Liver (tissue), 9 donors: ENCODE measurements around the gene FREM1. TPM values are rescaled to one million over a fixed set of nuclear protein-coding genes. Genes with fewer than 3 reads are reported as not detected.

Source experiments
- DNase-seq: peaks from one replicate; pipeline ENCODE4 v3.0.0-alpha.2; 2017; ENCODE audit warnings: low spot score
- H3K27ac ChIP-seq, 2 donors: one replicate each; pipeline ENCODE4 v1.7.0; 2013; ENCODE audit warnings: inconsistent platforms in 2 of 2, low read length in 2 of 2, control low read depth in 1 of 2, low read depth in 1 of 2, mild to moderate bottlenecking in 1 of 2
- H3K27me3 ChIP-seq, 4 donors: one replicate each; pipeline versions ENCODE4 v1.6.1 to v1.7.0; 2013; ENCODE audit warnings: low read length in 3 of 4, inconsistent platforms in 1 of 4, mild to moderate bottlenecking in 1 of 4, moderate library complexity in 1 of 4; ENCODE audit not compliant: control insufficient read depth in 4 of 4, insufficient read depth in 4 of 4
- H3K36me3 ChIP-seq, 4 donors: one replicate each; pipeline versions ENCODE4 v1.6.1 to v1.7.0; 2013; ENCODE audit warnings: low read length in 3 of 4, mild to moderate bottlenecking in 3 of 4, low read depth in 1 of 4, moderate library complexity in 1 of 4; ENCODE audit not compliant: control insufficient read depth in 4 of 4, insufficient read depth in 3 of 4
- H3K4me1 ChIP-seq, 4 donors: one replicate each; pipeline versions ENCODE4 v1.6.1 to v1.7.0; 2013; ENCODE audit warnings: low read length in 3 of 4, mild to moderate bottlenecking in 3 of 4, moderate library complexity in 1 of 4; ENCODE audit not compliant: control insufficient read depth in 4 of 4, insufficient read depth in 4 of 4
- H3K4me3 ChIP-seq, 3 donors: one replicate each; pipeline versions ENCODE4 v1.6.1 to v1.7.0; 2013; ENCODE audit warnings: low read length in 3 of 3, control low read depth in 1 of 3, low read depth in 1 of 3, mild to moderate bottlenecking in 1 of 3
- H3K9ac ChIP-seq, 2 donors: one replicate each; pipeline ENCODE4 v1.7.0; 2013; ENCODE audit warnings: low read length in 2 of 2, mild to moderate bottlenecking in 2 of 2, moderate library complexity in 2 of 2, control low read depth in 1 of 2, low read depth in 1 of 2
- H3K9me3 ChIP-seq, 4 donors: one replicate each; pipeline versions ENCODE4 v1.6.1 to v1.7.0; 2013; ENCODE audit warnings: low read length in 3 of 4; ENCODE audit not compliant: control insufficient read depth in 4 of 4
- ATF3 ChIP-seq: IDR thresholded peaks from 2 replicates; pipeline ENCODE4 v1.6.1; 2016; ENCODE audit warnings: antibody characterized with exemption
- CTCF ChIP-seq: fragments of 150-350 bp; IDR thresholded peaks from 2 replicates; pipeline ENCODE4 v1.5.1; 2017; ENCODE audit warnings: improper control_type of control experiment, low read depth, low read length; ENCODE audit not compliant: missing input control
- EGR1 ChIP-seq, 2 donors: IDR thresholded peaks; 2 replicates each; pipeline ENCODE4 v1.6.1; 2016 to 2018; ENCODE audit warnings: antibody characterized with exemption in 2 of 2, low read depth in 2 of 2
- FOXA1 ChIP-seq: IDR thresholded peaks from 2 replicates; pipeline ENCODE4 v1.6.1; 2016; ENCODE audit warnings: antibody characterized with exemption
- FOXA2 ChIP-seq: IDR thresholded peaks from 2 replicates; pipeline ENCODE4 v1.6.1; 2016; ENCODE audit warnings: antibody characterized with exemption
- GABPA ChIP-seq, 2 donors: IDR thresholded peaks in 1 of 2; conservative IDR thresholded peaks in 1 of 2; 2 replicates each; pipeline ENCODE4 v1.6.1; 2016; ENCODE audit warnings: antibody characterized with exemption in 2 of 2, mild to moderate bottlenecking in 1 of 2, moderate library complexity in 1 of 2
- HNF4A ChIP-seq, 2 donors: conservative IDR thresholded peaks; 2 replicates each; pipeline ENCODE4 v1.6.1; 2016; ENCODE audit warnings: antibody characterized with exemption in 2 of 2, mild to moderate bottlenecking in 2 of 2
- HNF4G ChIP-seq: IDR thresholded peaks from 2 replicates; pipeline ENCODE4 v1.6.1; 2016; ENCODE audit warnings: antibody characterized with exemption
- JUND ChIP-seq, 2 donors: IDR thresholded peaks; 2 replicates each; pipeline ENCODE4 v1.6.1; 2016; ENCODE audit warnings: antibody characterized with exemption in 2 of 2
- MAX ChIP-seq: IDR thresholded peaks from 2 replicates; pipeline ENCODE4 v1.6.1; 2016; ENCODE audit warnings: antibody characterized with exemption
- NR2F2 ChIP-seq: IDR thresholded peaks from 2 replicates; pipeline ENCODE4 v1.6.1; 2016; ENCODE audit warnings: antibody characterized with exemption
- RAD21 ChIP-seq, 2 donors: IDR thresholded peaks; 2 replicates each; pipeline ENCODE4 v1.6.1; 2016; ENCODE audit warnings: antibody characterized with exemption in 2 of 2, mild to moderate bottlenecking in 2 of 2
- REST ChIP-seq: IDR thresholded peaks from 2 replicates; pipeline ENCODE4 v1.6.1; 2016; ENCODE audit warnings: antibody characterized with exemption, mild to moderate bottlenecking
- RXRA ChIP-seq, 2 donors: IDR thresholded peaks; 2 replicates each; pipeline ENCODE4 v1.6.1; 2017 to 2018; ENCODE audit warnings: antibody characterized with exemption in 2 of 2, mild to moderate bottlenecking in 1 of 2
- SP1 ChIP-seq: IDR thresholded peaks from 2 replicates; pipeline ENCODE4 v1.6.1; 2018; ENCODE audit warnings: antibody characterized with exemption, mild to moderate bottlenecking
- TAF1 ChIP-seq: conservative IDR thresholded peaks from 2 replicates; pipeline ENCODE4 v1.6.1; 2016; ENCODE audit warnings: antibody characterized with exemption, mild to moderate bottlenecking
- YY1 ChIP-seq: IDR thresholded peaks from 2 replicates; pipeline ENCODE4 v1.6.1; 2016; ENCODE audit warnings: antibody characterized with exemption, mild to moderate bottlenecking
- ZBTB33 ChIP-seq: IDR thresholded peaks from 2 replicates; pipeline ENCODE4 v1.6.1; 2016; ENCODE audit warnings: antibody characterized with exemption
- WGBS: extraction: QIAGEN DNeasy Blood & Tissue Kit; methylation state at CpG from one replicate; pipeline ENCODE4 v1.1.7; 2013; 5-methylcytosine and 5-hydroxymethylcytosine counted together
- polyA plus RNA-seq, 2 donors: library from polyadenylated mRNA; stranded (reverse) in 1 of 2; unstranded in 1 of 2; fragments of 200-250 nt in 1 of 2; fragments of >200 nt in 1 of 2; fragmentation: Nextera tagmentation in 1 of 2; extraction: Ambion mirVana in 1 of 2; gene quantifications; one replicate each; pipeline versions ENCODE4 v1.2.1 to v1.2.3, GENCODE V29; 2013 to 2015
- total RNA-seq, 2 donors: library from RNA; depleted of rRNA; stranded (reverse); fragments of >200 nt; gene quantifications; one replicate each; pipeline ENCODE4 v1.2.3, GENCODE V29; 2014
- donor health status: healthy.
- donor health status: healthy.
- donor health status: healthy.
- donor health status: healthy.
- donor health status: healthy.

Gene FREM1
- total and polyA plus RNA-seq, 4 donors, result 0.39 to 4.7 (median 1.1) TPM

- no peak for TF ChIP-seq CTCF
- TF ChIP-seq ATF3, result no peak
- TF ChIP-seq TAF1, result no peak
- no peak for TF ChIP-seq JUND (IDR thresholded peaks at IDR 0.05)
- TF ChIP-seq YY1, result no peak
- no peak for TF ChIP-seq HNF4A (conservative IDR thresholded peaks at IDR 0.05)
- TF ChIP-seq HNF4G, result no peak
Measured at GRCh38 chr9:14744768-14745167, 165.5 kb downstream of the FREM1 start (continued).

GRCh38 chr9:14741369-14741768, 168.9 kb downstream of the FREM1 start:
- TF ChIP-seq ZBTB33 (no peak), TAF1 (no peak), SP1 (no peak), ATF3 (no peak), EGR1 (IDR thresholded peaks at IDR 0.05; ENCODE audit: low read depth in 2 of 2) (no peak), GABPA (IDR thresholded peaks at IDR 0.05 in 1 of 2, conservative IDR thresholded peaks at IDR 0.05 in 1 of 2) (no peak), FOXA2 (no peak), FOXA1 (no peak), YY1 (no peak), REST (no peak), JUND (IDR thresholded peaks at IDR 0.05) (no peak), RAD21 (IDR thresholded peaks at IDR 0.05) (no peak), NR2F2 (no peak), HNF4G (no peak), MAX (no peak), HNF4A (conservative IDR thresholded peaks at IDR 0.05) (no peak), RXRA (IDR thresholded peaks at IDR 0.05) (no peak), CTCF (no peak)
- H3K27ac ChIP-seq, result no peak overlapping the region
- no peaks in the 10 kb centered on the region for H3K4me1 ChIP-seq
- no peaks in the 10 kb centered on the region for H3K9me3 ChIP-seq
- no peak overlapping the region for H3K9ac ChIP-seq
- no peak for DNase-seq
- 82% methylated on average over 3 of the region's 3 CpGs for WGBS
- H3K36me3 ChIP-seq, result no peaks in the 10 kb centered on the region
- no peak overlapping the region for H3K4me3 ChIP-seq
- peaks cover 0 to 4% (median 0%) of the 10 kb centered on the region in 4 donors for H3K27me3 ChIP-seq
